HG02588 (cell line): ENCODE data around the gene AP5Z1.
"Not testable (repeated sequence)": the region's sequence is repeated elsewhere in the genome, so short reads cannot be mapped to it uniquely, and the experiment has no call there.

Source experiments
- ATAC-seq: cut with Tn5 transposase; IDR thresholded peaks from one replicate; pipeline ENCODE4 v1.9.1; 2021; ENCODE audit warnings: mild to moderate bottlenecking, moderate library complexity; ENCODE audit not compliant: unreplicated experiment

The AP5Z1 gene

GRCh38 chr7:4800926-4801838 is 25.8 kb downstream of the AP5Z1 start:
- no peak for ATAC-seq

- ATAC-seq: no peak
Observed at GRCh38 chr7:4801839-4802231, 26.4 kb downstream of the AP5Z1 start.

- ATAC-seq: not testable (repeated sequence)
Observed at GRCh38 chr7:4802577-4802976, 27.2 kb downstream of the AP5Z1 start.

DNA sequence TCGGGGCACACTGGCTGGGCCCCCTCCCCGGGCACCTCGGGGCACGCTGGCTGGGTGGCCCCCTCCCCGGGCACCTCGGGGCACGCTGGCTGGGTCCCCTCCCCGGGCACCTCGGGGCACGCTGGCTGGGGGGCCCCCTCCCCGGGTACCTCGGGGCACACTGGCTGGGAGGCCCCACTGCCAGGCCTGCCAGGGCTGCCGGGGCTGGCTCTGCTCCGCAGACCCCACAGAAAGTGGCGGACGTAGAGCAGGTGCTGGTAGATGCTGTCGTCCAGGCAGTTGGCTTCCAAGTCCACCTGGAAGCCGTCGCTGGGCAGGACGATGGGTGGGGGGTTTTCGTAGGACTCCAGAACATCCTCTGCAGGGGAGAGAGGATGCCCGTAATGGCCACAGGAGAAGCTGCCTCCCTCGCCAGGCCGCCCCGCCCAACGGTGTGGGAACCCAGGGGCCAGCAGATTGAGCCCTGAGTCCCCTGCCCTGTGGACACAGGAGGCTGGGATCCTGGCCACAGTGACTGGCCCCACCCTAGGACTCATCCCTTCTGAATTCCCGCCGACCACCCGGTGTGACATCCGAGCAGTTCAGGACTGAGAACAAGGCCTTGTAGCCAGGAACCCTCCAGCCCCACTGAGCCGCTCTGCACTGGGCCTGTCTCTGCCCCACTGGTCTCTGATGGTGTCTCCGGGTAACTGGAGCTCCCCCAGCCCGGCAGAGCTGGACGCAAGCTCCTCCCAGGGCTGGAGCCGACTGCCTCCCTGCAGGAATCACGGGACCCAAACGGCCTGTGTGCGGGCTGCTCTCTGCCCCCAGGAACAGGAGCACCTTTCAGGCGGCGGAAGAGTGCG is 28.2 kb downstream of the AP5Z1 start:
- no peak for ATAC-seq

DNA sequence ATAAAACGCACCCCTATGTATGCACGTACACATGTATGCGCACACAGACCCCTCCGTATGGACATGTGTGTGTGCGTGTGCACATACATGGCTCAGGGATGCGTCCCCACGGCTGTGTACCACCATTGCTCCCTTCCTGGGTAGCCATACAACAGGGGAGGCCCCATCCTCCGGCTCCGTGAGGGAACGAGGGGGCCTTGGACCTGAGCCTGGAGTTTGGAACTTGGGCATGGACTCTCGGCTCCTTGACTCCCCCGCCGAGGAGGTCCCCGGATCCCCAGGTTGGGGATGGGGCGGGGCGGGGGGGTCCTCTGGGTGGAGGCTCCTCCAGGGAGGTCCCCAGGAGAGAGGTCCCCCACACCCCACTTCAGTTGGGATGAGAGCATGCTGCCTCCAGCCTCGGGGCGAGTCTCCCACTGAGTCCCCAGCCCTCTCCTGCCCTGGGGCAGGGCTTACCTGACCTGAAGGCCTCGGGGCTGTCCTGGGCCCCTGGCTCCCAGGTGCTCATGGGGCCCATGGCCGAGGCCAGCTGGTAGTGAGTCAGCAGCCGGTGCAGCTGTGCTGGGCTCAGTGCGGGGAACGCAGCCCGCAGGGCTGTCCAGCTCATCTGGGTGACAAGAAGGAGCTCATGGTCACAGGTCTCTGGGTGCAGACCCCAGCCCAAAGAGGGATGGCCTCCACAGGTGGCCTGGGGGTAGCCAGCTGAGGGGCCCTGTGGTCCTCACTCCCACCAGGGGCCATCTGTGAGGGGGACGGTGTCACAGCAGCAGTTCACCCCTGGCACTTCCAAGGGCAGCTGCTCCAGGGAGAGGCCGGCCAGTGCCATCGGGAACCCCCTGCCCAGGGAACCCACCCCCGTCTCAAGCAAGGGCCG is 29.9 kb downstream of the AP5Z1 start:
- no peak for ATAC-seq

DNA sequence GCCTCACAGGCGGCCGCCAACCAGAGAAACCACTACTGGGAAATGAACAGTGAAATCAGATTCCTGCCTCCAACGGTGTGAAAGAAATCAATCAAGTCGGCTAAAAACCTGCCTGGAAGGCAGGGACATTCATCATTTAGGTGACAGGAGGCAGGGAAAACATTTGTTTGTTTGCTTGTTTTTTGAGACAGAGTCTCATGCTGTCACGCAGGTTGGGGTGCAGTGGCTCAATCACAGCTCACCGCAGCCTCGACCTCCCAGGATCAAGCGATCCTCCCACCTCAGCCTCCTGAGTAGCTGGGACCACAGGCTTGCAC is 30.5 kb downstream of the AP5Z1 start:
- ATAC-seq: no peak

DNA sequence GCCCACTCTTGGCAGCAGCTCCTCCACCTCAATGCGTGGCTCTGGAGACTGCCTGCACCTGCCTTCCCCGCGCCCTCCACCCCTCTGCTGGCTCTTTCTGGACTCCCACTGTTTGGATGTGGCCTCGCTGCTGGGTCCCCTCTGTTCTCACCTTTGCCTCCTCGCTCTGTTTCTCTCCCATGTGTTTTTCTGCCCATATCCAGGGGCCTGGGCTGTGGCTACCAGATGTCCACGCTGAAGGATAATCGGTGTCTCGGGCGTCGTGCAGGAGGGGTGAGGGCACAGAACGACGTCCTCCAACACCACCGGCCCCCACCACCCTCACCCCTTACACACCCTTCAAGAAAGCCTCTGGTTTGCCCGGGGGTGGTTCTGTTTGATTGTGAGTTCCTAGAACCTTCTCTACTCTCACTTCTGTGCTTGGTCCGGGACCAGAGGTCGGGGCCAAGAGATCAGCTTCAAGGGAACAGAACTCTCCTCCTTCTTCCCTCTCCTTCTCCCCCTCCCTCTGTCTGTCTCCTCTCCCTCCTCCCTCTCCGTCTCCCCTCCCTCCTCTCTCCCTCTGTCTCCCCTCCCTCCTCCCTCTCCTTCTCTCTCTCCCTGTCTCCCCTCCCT is 31.7 kb downstream of the AP5Z1 start:
- no peak for ATAC-seq

DNA sequence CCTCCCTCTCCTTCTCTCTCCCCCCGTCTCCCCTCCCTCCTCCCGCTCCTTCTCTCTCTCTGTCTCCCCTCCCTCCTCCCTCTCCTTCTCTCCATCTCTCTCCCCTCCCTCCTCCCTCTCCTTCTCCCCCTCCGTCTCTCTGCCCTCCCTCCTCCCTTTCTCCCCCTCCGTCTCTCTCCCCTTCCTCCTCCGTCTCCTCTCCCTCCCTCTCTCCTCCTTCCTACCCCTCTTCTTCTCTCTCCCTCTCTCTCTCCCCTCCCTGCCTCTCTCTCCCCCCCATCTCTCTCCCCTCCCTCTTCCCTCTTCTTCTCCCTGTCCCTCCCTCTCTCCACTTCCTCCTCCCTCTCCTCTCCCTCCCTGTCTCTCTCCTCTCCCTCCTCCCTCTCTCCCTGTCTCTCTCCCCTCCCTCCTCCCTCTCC is 32.2 kb downstream of the AP5Z1 start:
- ATAC-seq: no peak

DNA sequence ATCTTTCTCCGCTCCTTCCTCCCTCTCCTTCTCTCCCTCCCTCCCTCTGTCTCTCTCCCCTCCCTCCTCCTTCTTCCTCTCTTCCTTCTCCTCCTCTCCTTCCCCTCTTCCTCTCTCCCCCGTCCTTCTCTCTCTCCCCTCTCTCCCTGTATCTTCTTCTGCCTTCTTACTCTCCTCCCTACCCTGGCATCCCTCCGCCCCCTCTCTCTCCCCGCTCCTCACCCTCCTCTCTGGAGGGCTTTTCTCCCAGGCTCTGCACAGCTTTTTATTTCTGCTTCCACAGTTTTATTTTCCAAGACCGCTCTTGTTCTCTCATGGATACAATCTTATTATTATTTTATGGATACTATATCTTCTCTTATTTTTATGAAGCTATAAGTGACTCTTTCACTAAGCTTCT is 32.6 kb downstream of the AP5Z1 start:
- ATAC-seq: no peak

- ATAC-seq: no peak
Observed at GRCh38 chr7:4808565-4808964, 33.1 kb downstream of the AP5Z1 start.

DNA sequence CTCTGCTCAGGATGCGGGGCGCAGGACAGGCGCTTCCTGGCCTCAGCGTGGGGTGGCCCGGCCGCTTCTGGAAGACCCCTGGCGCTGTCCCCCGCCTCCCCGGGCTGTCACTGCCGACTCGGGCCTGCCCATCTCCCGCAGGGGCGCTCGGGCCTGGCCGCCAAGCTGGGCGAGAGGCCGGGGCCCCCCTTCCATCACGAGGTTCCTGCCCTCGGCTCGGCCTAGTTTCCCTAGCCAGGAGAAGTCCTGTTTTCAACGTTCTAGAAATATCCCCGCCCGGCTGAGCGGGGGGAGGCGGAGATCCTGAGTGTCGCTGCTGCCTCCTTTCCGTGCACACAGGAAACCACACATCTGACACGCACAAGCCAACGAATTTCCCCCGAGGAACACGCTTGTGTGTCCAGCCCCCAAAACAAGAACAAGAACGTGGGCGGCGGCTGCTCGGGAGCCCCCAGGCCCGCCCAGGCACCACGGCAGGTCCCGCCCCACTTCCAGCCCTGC is 33.7 kb downstream of the AP5Z1 start:
- ATAC-seq: no peak

DNA sequence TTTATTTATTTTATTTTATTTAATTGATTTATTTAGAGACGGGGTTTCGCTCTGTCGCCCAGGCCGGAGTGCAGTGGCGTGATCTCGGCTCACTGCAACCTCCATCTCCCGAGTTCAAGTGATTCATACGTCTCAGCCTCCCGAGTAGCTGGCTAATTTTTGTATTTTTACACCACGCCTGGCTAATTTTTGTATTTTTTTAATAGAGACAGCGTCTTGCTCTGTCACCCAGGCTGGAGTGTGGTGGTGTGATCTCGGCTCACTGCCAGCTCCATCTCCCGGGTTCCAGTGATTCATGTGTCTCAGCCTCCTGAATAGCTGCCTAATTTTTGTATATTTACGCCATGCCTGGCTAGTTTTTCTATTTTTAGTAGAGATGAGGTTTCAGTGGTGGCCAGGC is 34.2 kb downstream of the AP5Z1 start:
- ATAC-seq: no peak

- ATAC-seq: no peak
Observed at GRCh38 chr7:4814433-4814832, 39.0 kb downstream of the AP5Z1 start.

- ATAC-seq: no peak
Observed at GRCh38 chr7:4815121-4815520, 39.7 kb downstream of the AP5Z1 start.

DNA sequence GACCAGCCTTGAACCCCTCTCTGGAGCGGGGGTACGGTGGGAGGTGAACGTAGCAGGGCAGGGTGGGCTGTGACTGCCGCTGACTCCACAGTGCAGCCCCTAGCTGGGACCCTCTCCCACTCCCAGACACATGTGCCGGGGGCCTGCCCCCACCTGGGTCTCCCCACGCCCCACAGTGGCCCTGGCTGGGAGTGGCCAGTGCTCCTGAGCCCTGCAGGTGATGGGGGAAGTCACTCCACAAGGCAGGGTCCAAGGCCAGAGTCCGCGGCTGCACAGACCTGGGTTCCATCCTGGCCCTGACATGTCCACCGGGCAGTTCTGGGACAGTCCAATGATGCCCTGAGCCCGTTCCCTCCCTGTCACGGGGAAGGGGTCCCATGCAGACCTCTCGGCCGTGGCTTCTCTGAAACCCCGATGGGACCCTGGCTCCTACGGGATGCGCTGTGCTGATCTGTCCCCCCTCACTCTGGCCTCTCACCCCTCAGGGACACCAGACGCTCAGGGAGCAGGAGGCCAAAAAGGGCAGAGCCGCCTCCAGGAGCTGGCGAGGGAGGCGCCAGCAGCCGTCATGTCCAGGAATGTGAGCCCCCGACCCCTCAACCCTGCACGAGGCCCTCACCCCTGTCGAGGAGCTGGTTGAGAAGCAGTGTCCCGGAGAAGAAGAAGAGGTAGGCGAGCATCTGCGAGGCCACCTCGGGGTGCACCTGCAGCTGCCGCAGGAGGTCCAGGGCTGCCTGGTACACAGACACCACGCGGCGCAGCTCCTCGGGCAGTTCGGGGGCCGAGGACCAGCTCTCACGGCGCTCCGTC is 40.4 kb downstream of the AP5Z1 start:
- ATAC-seq: no peak

GRCh38 chr7:4816419-4817080 is 41.1 kb downstream of the AP5Z1 start:
- ATAC-seq: no peak

- no peak for ATAC-seq
Observed at GRCh38 chr7:4817178-4817901, 41.9 kb downstream of the AP5Z1 start.

- ATAC-seq: no peak
Observed at GRCh38 chr7:4818000-4818794, 42.8 kb downstream of the AP5Z1 start.
